LNCaP clone FGC (cell line): ENCODE data around the gene ERN2.

Experiments used
- DNase-seq: peaks from one replicate; pipeline ENCODE4 v3.0.0-alpha.2; 2011; ENCODE audit warnings: low read depth
- H3K4me3 ChIP-seq: 2 replicates; pipeline ENCODE4 v1.5.1; 2011; ENCODE audit warnings: mild to moderate bottlenecking, low read depth, low read length, control low read depth
- TF ChIP-seq, protein P1 (sequence below): IDR thresholded peaks from 2 replicates; pipeline ENCODE4 v1.5.1; 2012; ENCODE audit warnings: mild to moderate bottlenecking; ENCODE audit not compliant: control insufficient read depth, insufficient read depth; ENCODE audit errors: extremely low read depth

ERN2 gene

DNA sequence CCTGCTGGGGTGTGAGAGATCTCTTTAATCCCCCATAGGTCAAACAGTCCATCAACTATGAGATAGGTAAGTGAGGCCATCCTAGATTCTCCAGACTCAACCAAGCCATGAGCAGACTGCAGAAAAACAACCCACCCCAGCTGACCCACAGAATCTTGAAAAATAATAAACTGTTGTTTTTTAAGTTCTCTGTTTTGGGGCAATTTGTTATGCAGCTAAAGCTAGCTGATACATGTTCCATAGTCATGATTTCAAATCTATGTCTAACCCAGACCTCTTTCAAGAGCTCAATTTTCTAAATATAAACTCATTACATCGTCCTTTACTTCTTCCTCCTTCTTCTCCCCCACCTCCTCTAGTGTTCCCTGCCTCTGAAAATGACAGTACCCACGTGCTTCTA is 10.1 kb downstream of the ERN2 start:
- DNase-seq, result no peak
- H3K4me3 ChIP-seq, result no peak overlapping the region
- TF ChIP-seq, protein P1, sequence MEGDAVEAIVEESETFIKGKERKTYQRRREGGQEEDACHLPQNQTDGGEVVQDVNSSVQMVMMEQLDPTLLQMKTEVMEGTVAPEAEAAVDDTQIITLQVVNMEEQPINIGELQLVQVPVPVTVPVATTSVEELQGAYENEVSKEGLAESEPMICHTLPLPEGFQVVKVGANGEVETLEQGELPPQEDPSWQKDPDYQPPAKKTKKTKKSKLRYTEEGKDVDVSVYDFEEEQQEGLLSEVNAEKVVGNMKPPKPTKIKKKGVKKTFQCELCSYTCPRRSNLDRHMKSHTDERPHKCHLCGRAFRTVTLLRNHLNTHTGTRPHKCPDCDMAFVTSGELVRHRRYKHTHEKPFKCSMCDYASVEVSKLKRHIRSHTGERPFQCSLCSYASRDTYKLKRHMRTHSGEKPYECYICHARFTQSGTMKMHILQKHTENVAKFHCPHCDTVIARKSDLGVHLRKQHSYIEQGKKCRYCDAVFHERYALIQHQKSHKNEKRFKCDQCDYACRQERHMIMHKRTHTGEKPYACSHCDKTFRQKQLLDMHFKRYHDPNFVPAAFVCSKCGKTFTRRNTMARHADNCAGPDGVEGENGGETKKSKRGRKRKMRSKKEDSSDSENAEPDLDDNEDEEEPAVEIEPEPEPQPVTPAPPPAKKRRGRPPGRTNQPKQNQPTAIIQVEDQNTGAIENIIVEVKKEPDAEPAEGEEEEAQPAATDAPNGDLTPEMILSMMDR, result no peak

DNA sequence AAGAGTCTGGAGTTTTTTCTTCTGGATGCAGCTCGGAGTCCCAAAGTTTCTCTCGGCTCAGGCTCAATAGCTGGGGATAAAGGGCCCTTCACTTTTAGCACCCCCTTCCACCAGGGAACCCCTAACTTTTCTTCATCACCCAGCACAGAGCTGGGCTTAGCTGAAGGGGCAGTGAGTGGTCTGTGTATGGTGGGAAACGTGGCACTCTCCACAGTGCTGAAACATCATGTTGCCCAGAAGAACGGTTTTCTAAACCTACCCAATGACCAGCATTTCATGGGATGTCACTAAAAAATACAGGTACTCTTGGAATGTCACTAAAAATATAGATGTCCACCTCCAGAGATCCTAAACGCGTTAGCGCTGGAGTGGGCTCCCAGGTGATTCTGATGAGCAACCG is 12.0 kb downstream of the ERN2 start:
- TF ChIP-seq, protein P1, result no peak
- H3K4me3 ChIP-seq, result no peak overlapping the region
- DNase-seq, result no peak

GRCh38 chr16:23700509-23700908 is 12.5 kb downstream of the ERN2 start:
- DNase-seq, result no peak
- H3K4me3 ChIP-seq, result no peak overlapping the region
- TF ChIP-seq, protein P1, result no peak

GRCh38 chr16:23700093-23700492 is 12.9 kb downstream of the ERN2 start:
- DNase-seq, result no peak
- TF ChIP-seq, protein P1, result no peak
- H3K4me3 ChIP-seq, result no peak overlapping the region

DNA sequence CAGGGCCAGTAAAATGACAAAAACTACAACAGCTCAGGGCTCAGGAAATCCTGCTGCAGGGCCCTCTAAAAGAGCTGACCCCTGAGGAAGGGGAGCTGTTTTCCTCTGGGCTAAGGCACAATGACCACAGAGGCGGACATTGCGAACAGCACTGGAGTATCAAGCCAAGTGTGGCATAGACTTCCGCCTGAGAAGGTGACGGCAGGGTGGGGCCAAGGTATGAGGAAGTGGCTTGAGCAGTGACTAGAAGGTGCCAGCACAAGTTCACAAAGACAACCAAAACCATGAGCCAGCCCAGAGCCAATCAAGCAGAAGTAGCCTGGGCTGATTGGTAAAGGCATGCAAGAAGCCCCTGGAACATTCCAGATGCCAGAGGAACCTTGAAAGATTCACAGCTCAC is 13.9 kb downstream of the ERN2 start:
- TF ChIP-seq, protein P1, result no peak
- no peak for DNase-seq
- no peak overlapping the region for H3K4me3 ChIP-seq

- no peak overlapping the region for H3K4me3 ChIP-seq
- no peak for DNase-seq
- TF ChIP-seq, protein P1, result no peak
Observed at GRCh38 chr16:23695756-23696155, 17.3 kb downstream of the ERN2 start.

DNA sequence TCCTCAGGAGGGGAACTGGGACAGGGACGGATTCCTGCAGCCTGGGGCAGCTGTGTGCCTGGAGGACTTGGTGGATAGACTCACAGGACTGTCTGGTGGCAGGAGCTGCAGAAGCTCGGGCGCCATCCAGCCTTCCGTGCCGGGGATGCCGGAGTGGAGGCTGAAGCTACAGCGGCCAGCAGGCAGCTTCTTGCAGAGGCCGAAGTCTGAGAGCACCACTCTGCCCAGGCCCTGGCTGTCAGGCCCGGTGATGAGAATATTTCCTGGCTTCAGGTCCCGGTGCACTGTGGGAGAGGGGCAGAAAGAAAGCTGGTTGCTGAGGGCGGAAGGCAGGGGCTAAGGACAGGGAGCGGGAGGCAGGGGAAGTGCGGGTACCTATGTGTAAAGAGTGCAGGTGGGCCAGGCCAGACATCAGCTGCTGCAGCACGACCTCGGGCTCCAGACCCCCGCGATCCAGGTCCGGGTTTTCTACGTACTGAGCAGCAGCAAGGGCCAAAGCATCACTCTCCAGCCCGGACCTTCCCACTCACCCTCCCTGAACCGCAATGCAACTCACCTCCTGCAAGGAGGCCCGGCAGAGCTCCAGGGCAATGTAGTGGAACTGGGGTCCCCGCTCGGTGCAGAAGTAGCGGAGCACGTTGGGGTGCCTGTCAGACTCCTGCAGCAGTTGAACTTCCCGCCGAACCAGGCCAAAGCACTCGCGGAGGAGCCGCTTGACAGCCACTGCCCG is 18.2 kb downstream of the ERN2 start:
- DNase-seq, result no peak
- H3K4me3 ChIP-seq, result no peak overlapping the region
- TF ChIP-seq, protein P1, result no peak
